Measurements from ENCODE around the gene ZFC3H1. TPM values are rescaled to one million over a fixed set of nuclear protein-coding genes. Genes with fewer than 3 reads are reported as not detected.

Gene ZFC3H1
- total and polyA plus RNA-seq, 2 of the 4 experiments (the other 2 are of a cell fraction) = 16.8 to 23.3 TPM

DNA sequence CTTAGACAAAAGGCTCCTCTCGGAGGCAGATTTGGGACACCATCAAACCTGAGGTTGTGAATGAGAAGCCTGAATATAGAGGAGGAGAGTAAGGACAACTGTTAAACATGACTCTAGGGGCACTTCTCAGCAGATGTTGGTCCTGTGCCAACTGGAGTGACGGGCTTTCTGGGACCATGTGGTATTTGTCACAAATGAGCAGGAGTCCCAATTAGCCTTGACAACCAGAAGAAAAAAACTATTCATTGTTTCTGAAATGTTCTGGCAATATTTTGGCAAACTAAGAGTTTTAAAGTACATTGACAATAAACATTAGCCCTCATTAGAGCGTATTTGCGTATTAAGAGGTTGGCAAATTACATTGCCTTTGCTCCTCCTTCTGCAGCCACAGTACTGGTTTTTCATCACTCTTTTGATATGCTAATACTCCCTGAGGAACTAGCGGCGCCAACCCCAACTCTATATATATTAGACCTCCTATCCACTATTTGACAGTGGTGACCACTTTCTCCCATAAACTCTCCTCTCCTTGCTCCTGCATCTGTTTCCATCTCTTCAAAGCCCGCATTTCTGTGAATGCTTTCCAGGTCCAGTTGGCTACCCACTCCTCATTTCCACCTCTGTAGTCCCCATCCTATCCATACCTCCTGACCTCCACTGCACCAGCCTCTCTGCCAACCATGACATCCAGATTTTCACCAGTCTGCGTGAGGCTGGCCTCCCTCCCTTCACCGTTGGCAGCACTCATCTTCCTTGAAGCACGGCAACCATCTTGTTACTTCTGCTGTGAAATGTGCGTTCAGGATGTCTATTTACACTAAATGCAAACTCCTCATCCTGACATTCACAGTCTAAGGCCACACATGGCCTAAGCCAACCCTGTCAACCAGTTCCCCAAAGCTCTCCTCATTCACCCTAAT, 100.7 kb downstream of the ZFC3H1 start:
- H2BK5ac ChIP-seq (ENCODE audit: low read depth, low read length, poor library complexity, severe bottlenecking) = no peak overlapping the region
- ChIA-PET CTCF (no interaction called here), POLR2A (ENCODE audit: unreplicated experiment) (no interaction called here)
- no peak overlapping the region for H2BK120ac ChIP-seq (ENCODE audit: low read depth, low read length)
- in situ Hi-C loops (cut with MboI; ENCODE audit: low sequenced_read_pairs) (no loop called here), intact Hi-C loops (cut with micrococcal nuclease) (loop anchor here (5.0 kb wide), 1 partner anchor 39 kb away; no protein-coding TSS in a partner anchor), dilution Hi-C loops (cut with HindIII; ENCODE audit: low sequenced_read_pairs, unreplicated experiment) (no loop called here)
- no peak overlapping the region for H3K23ac ChIP-seq (ENCODE audit: low read depth, low read length)
- H3K4ac ChIP-seq (ENCODE audit: low read depth, low read length) = no peak overlapping the region
- no peak overlapping the region for H3K4me2 ChIP-seq (ENCODE audit: low read depth, low read length)
- no peak overlapping the region for H2BK20ac ChIP-seq (ENCODE audit: low read depth, low read length)
- H3K4me3 ChIP-seq (ENCODE audit: insufficient read depth, low read depth, low read length) = no peak overlapping the region
- H3K79me1 ChIP-seq (ENCODE audit: low read depth in 1 of 2, low read length in 2 of 2) = no peaks in the 10 kb centered on the region
- no peaks in the 10 kb centered on the region for H4K20me1 ChIP-seq (ENCODE audit: insufficient read depth, low read length)
- peak overlapping the region; percentile 65 for H2AFZ ChIP-seq (replicated peaks; ENCODE audit: low read length, poor library complexity)
- no peak overlapping the region for H4K5ac ChIP-seq (ENCODE audit: low read depth, low read length)
- 81% methylated on average over 6 of the region's 11 CpGs; no CpG with 5 or more reads in 1 of the 2 experiments for WGBS, 2 experiments (ENCODE audit: extremely low coverage in 2 of 2, insufficient read length in 1 of 2)
- H3K9me3 ChIP-seq (ENCODE audit: control insufficient read depth, insufficient read depth, low read length) = no peaks in the 10 kb centered on the region
- H2BK15ac ChIP-seq (ENCODE audit: low read depth, low read length) = no peak overlapping the region
- H4K91ac ChIP-seq (ENCODE audit: insufficient read depth, low read depth, low read length) = no peak overlapping the region
- no peak overlapping the region for H2AK5ac ChIP-seq (ENCODE audit: low read depth, low read length)
- no peak overlapping the region for H3K56ac ChIP-seq (ENCODE audit: extremely low read depth, insufficient read depth, low read length)
- H3K9ac ChIP-seq (ENCODE audit: low read depth, low read length) = no peak overlapping the region
- H2AK9ac ChIP-seq (replicated peaks; ENCODE audit: low read depth, low read length, poor library complexity) = no peak overlapping the region
- DNase-seq = no peak
- no peaks in the 10 kb centered on the region for H3K9me1 ChIP-seq (ENCODE audit: insufficient read depth, low read length)
- BruUV-seq (replicated peaks) = no TSS peak
- no peak for ATAC-seq (ENCODE audit: low read depth)
- H3K27ac ChIP-seq (ENCODE audit: insufficient read depth, low read length) = no peak overlapping the region
- H4K8ac ChIP-seq (ENCODE audit: low read depth in 2 of 2, low read length in 2 of 2) = no peak overlapping the region
- H3K4me1 ChIP-seq (ENCODE audit: control insufficient read depth, insufficient read depth, low read length) = peaks cover 2% of the 10 kb centered on the region
- TF ChIP-seq RCOR1 (IDR thresholded peaks at IDR 0.05; ENCODE audit: insufficient replicate concordance, low read length) = no peak
- no peak for TF ChIP-seq CHD1 (IDR thresholded peaks at IDR 0.05; ENCODE audit: low read depth, low read length)
- no peak for TF ChIP-seq CEBPB (IDR thresholded peaks at IDR 0.05; ENCODE audit: low read depth, low read length)
- TF ChIP-seq POLR2A (IDR thresholded peaks at IDR 0.05; ENCODE audit: low read depth, low read length) = no peak
- TF ChIP-seq MAFK (IDR thresholded peaks at IDR 0.05; ENCODE audit: low read depth, low read length) = no peak
- TF ChIP-seq MAZ (IDR thresholded peaks at IDR 0.05; ENCODE audit: borderline replicate concordance, low read depth, low read length) = no peak
- TF ChIP-seq FOS (IDR thresholded peaks at IDR 0.05; ENCODE audit: low read depth, low read length) = no peak
- no peak for TF ChIP-seq SMC3 (IDR thresholded peaks at IDR 0.05; ENCODE audit: low read depth, low read length)
- no peak for TF ChIP-seq NFE2L2 (IDR thresholded peaks at IDR 0.05; ENCODE audit: low read depth, low read length)
- TF ChIP-seq BHLHE40 (IDR thresholded peaks at IDR 0.05; ENCODE audit: low read depth, low read length) = no peak
- TF ChIP-seq CTCF (conservative IDR thresholded peaks at IDR 0.05; ENCODE audit: low read depth, low read length) = no peak
- TF ChIP-seq, protein P1, sequence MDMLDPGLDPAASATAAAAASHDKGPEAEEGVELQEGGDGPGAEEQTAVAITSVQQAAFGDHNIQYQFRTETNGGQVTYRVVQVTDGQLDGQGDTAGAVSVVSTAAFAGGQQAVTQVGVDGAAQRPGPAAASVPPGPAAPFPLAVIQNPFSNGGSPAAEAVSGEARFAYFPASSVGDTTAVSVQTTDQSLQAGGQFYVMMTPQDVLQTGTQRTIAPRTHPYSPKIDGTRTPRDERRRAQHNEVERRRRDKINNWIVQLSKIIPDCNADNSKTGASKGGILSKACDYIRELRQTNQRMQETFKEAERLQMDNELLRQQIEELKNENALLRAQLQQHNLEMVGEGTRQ (IDR thresholded peaks at IDR 0.05; ENCODE audit: low read depth, low read length) = no peak
- no peak for TF ChIP-seq MXI1 (IDR thresholded peaks at IDR 0.05; ENCODE audit: borderline replicate concordance, low read depth, low read length)
- peaks cover 4% of the 10 kb centered on the region; the same call in 1 of the 2 replicates for H3K27me3 ChIP-seq (ENCODE audit: control insufficient read depth, insufficient read depth, low read length)
- H3K36me3 ChIP-seq (ENCODE audit: control insufficient read depth, insufficient read depth, low read length) = no peaks in the 10 kb centered on the region
- H3K14ac ChIP-seq (replicated peaks; ENCODE audit: low read depth, low read length) = no peak overlapping the region; the same call in 1 of the 2 replicates
- H3K18ac ChIP-seq (ENCODE audit: low read depth, low read length) = no peak overlapping the region

Data from IMR-90 (cell line).